GM19395 (cell line): ENCODE data around the gene CCDC141.
"Not testable (repeated sequence)": the region's sequence is repeated elsewhere in the genome, so short reads cannot be mapped to it uniquely, and the experiment has no call there.

ENCODE experiments used
- ATAC-seq: cut with Tn5 transposase; IDR thresholded peaks from one replicate; pipeline ENCODE4 v1.9.1; 2021; ENCODE audit warnings: mild to moderate bottlenecking, moderate library complexity; ENCODE audit not compliant: unreplicated experiment

Gene CCDC141

GRCh38 chr2:179037807-179038206 is 12.1 kb downstream of the CCDC141 start:
- peak; percentile 59 for ATAC-seq

GRCh38 chr2:179036353-179036905 is 13.5 kb downstream of the CCDC141 start:
- no peak for ATAC-seq

DNA sequence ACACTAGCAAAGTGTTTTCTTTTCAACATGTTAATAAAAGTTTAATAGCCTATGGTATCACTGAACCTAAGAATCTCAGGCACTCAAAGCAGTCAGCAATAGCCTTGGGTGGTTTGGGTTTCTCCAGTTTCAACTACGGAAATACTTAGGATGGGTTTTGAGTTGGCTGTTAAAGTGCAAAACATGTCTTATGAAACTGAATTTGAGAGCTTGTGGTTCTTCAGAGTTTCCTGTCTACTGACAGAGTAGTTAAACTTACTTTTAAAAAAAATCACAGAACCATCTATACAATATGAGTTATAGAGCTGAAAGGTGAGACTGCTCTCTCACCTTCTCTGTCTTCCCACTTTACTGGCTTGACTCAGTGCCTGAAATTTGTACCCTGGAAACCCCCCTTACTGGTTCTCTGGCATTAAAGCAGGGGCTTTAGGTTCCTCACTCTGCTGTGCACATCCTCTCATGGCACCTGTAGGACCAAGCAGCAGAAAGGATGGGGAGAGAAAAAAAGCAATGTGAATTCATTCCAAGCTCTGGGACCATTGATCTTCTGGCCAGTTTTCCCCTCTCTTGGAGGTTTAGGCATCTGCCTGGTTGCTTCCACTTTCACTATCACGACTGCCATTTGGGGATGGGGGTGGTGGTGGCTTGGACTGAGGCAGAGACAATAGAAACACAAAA is 18.1 kb downstream of the CCDC141 start:
- ATAC-seq = peak; percentile 97

GRCh38 chr2:179024445-179024844 is 25.5 kb downstream of the CCDC141 start:
- no peak for ATAC-seq

GRCh38 chr2:179022685-179023084 is 27.3 kb downstream of the CCDC141 start:
- no peak for ATAC-seq

GRCh38 chr2:179021258-179021657 is 28.7 kb downstream of the CCDC141 start:
- peak; percentile 73 for ATAC-seq

- peak; percentile 67 for ATAC-seq
Measured at GRCh38 chr2:179020156-179020750, 29.7 kb downstream of the CCDC141 start.

DNA sequence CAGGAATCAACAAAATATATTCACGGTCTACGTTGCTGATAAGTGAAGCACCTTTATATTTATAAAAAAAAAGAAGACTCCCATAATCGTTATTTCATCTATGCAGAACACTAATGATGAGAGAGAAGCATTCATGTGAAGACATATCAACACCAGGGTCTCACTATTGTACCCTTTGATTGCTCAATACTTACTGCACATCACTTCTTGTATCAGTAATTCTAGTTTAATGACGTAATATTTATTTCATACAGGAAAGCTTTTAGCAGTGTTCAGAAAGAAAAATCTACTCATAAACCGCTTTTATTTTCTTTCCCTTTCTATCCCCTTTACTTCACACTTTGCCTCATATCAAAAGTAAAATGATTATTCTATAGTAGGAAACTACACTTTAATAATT is 30.7 kb downstream of the CCDC141 start:
- no peak for ATAC-seq

GRCh38 chr2:179017773-179018357 is 32.1 kb downstream of the CCDC141 start:
- no peak for ATAC-seq

GRCh38 chr2:179014189-179014588 is 35.7 kb downstream of the CCDC141 start:
- not testable (repeated sequence) for ATAC-seq

DNA sequence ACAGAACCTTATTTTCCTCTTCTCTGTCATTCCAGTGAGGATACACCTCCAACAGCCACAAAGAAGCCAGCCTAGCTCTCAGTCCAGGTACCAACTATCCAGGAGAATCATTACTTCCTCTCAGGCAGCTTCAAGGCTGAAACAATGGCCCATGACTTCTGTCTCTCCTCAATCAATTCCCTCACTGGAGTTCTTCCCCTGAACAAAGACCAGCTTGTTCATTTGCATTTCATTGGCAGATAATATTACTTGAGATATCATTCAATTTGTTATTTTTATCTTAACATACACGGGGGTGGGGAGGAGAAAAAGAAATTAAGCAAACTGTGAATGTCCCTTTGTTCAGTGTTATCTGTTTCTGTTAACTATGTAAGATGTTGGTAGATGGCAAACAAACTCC is 44.0 kb downstream of the CCDC141 start:
- ATAC-seq = no peak

GRCh38 chr2:178999476-178999875 is 50.5 kb downstream of the CCDC141 start:
- ATAC-seq = no peak

DNA sequence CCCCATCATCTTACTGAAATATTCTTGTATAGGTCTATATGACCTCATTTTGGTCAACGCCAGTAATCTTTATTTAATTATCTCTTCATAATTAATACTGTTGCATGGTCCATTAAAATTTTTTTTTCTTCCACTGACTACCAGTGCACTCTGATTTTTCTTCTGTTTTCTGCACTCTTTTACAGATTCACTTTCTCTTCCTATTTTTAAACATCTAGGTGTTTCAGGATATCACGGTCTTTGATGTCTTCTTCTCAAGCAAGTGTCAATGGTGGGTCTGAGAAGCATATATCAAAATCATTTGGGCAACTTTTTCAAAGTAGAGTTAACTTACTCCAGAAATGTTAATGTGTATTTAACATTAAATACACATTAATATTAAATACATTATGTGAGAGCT is 51.4 kb downstream of the CCDC141 start:
- peak; percentile 81 for ATAC-seq

GRCh38 chr2:178997477-178997876 is 52.5 kb downstream of the CCDC141 start:
- ATAC-seq = no peak

GRCh38 chr2:178997067-178997466 is 52.9 kb downstream of the CCDC141 start:
- ATAC-seq = no peak

- ATAC-seq = no peak
Measured at GRCh38 chr2:178994264-178994663, 55.7 kb downstream of the CCDC141 start.

DNA sequence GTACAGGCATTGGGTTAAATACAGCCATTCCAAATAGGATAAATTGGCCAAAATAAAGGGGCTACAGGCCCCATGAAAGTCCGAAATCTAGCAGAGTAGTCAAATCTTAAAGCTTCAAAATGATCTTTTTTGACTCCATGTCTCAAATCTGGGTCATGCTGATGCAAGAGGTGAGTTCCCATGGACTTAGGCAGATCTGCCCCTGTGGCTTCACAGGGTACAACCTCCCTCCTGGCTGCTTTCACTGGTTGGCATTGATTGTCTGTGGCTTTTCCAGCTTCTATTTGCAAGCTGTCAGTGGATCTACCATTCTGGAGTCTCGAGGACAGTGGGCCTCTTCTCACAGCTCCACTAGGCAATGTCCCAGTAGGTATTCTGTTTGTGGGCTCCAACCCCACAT is 56.1 kb downstream of the CCDC141 start:
- ATAC-seq = no peak

GRCh38 chr2:178992719-178993118 is 57.2 kb downstream of the CCDC141 start:
- ATAC-seq = not testable (repeated sequence)

GRCh38 chr2:178990533-178991241 is 59.2 kb downstream of the CCDC141 start:
- peak; percentile 94 for ATAC-seq

DNA sequence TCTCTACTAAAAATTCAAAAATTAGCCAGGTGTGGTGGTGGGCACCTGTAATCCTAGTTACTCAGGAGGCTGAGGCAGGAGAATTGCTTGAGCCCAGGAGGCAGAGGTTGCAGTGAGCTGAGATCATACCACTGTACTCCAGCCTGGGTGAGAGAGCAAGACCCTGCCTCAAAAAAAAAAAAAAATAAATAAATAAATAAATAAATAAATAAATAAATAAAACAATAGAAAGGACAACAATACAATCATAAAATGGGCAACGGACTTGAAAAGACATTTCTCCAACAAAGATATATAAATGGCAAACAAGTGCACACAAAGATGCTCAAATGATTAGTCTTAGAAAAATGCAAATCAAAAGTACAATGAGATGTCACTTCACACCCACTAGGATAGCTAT is 60.5 kb downstream of the CCDC141 start:
- ATAC-seq = not testable (repeated sequence)

DNA sequence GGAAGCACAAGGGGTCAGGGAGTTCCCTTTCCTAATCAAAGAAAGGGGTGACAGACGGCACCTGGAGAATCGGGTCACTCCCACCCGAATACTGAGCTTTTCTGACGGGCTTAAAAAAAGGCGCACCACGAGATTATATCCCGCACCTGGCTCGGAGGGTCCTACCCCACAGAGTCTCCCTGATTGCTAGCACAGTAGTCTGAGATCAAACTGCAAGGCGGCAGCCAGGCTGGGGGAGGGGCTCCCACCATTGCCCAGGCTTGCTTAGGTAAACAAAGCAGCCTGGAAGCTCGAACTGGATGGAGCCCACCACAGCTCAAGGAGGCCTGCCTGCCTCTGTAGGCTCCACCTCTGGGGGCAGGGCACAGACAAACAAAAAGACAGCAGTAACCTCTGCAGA is 67.3 kb downstream of the CCDC141 start:
- not testable (repeated sequence) for ATAC-seq
